ENCODE data around the gene DACT3.

DACT3 gene

DNA sequence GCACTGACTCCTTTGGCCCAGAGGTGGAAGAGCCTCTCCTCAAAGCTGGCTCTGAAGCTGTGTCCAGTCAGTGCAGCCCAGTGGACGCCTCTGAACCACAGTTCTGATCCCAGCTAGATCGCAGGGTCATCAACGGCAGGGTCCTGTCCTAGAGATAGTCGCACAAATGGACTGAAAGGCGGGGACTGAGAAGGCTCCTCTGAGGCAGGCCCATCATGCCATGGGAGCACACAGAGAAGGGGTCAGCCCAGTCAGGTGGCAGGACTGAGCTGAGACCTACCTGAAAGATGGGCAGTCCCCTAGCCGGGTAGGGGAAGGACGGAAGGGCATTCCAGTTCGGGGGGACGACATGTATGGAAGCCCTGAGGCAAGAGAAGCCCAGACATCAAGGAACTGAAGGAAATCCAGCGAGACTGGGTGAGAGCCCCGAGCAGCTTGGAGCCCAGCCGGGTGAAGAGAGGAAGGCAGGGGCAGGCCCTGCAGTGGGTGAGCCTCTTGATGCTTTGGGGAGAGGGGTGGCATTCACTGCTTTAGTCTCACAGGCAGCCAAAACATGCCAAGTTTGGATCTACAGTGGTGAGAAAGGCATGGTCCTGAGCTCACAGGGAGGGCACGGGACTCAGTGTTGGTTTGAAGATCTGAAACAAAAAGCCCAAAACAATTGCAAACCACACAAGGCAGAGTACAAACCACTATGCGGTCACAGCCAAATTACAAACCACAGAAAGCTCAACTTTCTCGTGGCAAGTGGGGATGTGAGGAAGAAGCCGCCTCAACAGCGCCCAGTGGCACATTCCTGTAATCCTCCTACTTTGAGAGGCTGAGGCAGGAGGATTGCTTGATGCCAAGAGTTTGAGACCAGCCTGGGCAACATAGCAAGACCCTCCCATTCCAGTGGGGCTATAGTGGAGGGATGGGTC, 49.9 kb downstream of the DACT3 start:
- no peak for DNase-seq (ENCODE audit: extremely low read depth, low read depth)
- TF ChIP-seq CTCF (IDR thresholded peaks at IDR 0.05; ENCODE audit: low read depth, low read length): no peak

DNA sequence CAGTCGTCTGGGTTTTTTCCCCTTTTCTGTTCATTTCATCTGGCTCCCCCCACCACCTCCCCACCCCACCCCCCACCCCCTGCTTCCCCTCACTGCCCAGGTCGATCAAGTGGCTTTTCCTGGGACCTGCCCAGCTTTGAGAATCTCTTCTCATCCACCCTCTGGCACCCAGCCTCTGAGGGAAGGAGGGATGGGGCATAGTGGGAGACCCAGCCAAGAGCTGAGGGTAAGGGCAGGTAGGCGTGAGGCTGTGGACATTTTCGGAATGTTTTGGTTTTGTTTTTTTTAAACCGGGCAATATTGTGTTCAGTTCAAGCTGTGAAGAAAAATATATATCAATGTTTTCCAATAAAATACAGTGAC, 50.6 kb downstream of the DACT3 start:
- no peak for TF ChIP-seq CTCF (IDR thresholded peaks at IDR 0.05; ENCODE audit: low read depth, low read length)
- DNase-seq (ENCODE audit: extremely low read depth, low read depth): no peak

DNA sequence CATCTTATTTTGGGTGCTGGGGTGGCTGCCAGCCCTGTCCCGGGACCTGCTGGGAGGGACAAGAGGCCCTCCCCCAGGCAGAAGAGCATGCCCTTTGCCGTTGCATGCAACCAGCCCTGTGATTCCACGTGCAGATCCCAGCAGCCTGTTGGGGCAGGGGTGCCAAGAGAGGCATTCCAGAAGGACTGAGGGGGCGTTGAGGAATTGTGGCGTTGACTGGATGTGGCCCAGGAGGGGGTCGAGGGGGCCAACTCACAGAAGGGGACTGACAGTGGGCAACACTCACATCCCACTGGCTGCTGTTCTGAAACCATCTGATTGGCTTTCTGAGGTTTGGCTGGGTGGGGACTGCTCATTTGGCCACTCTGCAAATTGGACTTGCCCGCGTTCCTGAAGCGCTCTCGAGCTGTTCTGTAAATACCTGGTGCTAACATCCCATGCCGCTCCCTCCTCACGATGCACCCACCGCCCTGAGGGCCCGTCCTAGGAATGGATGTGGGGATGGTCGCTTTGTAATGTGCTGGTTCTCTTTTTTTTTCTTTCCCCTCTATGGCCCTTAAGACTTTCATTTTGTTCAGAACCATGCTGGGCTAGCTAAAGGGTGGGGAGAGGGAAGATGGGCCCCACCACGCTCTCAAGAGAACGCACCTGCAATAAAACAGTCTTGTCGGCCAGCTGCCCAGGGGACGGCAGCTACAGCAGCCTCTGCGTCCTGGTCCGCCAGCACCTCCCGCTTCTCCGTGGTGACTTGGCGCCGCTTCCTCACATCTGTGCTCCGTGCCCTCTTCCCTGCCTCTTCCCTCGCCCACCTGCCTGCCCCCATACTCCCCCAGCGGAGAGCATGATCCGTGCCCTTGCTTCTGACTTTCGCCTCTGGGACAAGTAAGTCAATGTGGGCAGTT, 51.2 kb downstream of the DACT3 start:
- TF ChIP-seq CTCF (IDR thresholded peaks at IDR 0.05; ENCODE audit: low read depth, low read length): no peak
- DNase-seq (ENCODE audit: extremely low read depth, low read depth): no peak

- DNase-seq (ENCODE audit: extremely low read depth, low read depth): no peak
- TF ChIP-seq CTCF (IDR thresholded peaks at IDR 0.05; ENCODE audit: low read depth, low read length): no peak
These were observed 52.2 kb downstream of the DACT3 start for GRCh38 chr19:46608581-46609345.

DNA sequence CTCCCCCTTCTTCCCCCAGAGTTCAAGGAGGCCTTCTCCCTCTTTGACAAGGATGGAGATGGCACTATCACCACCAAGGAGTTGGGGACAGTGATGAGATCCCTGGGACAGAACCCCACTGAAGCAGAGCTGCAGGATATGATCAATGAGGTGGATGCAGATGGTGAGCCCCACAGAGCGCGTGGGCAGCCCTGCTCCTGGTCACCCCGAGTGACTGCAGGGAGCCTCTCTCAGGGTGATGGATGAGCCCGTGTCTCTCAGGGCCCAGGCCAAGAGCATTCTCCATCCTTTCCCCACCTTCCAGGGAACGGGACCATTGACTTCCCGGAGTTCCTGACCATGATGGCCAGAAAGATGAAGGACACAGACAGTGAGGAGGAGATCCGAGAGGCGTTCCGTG, 52.8 kb downstream of the DACT3 start:
- no peak for TF ChIP-seq CTCF (IDR thresholded peaks at IDR 0.05; ENCODE audit: low read depth, low read length)

DNA sequence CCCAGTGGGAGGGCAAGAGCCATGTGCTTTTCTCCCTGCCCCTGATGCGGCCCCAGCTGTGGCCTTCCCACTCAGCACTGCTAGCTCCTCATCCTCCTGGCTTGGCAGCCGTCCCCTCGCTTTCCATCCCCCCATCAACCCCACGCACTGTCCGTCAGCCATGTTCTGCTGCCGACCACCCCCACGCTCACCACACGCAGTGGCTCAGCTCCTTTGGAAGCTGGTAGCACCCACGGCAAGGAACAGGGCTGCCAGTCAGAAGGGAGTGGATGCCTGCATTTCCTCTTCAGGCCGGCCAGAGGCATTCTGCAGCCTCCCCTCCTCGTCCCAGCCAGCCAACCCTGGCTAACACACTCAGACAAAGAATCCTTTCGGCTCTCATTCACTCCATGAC, 53.5 kb downstream of the DACT3 start:
- no peak for DNase-seq (ENCODE audit: extremely low read depth, low read depth)
- TF ChIP-seq CTCF (IDR thresholded peaks at IDR 0.05; ENCODE audit: low read depth, low read length): no peak

More for the DNA sequence above, 52.8 kb downstream of the DACT3 start:
- DNase-seq (ENCODE audit: extremely low read depth, low read depth): no peak

Data from AG09319 (cell line).